HG02798 (cell line): ENCODE results near the gene HS3ST4.
"Not testable (repeated sequence)": the region's sequence is repeated elsewhere in the genome, so short reads cannot be mapped to it uniquely, and the experiment has no call there.

ENCODE experiments used
- ATAC-seq: cut with Tn5 transposase; IDR thresholded peaks from one replicate; pipeline ENCODE4 v1.9.1; 2021; ENCODE audit warnings: mild to moderate bottlenecking; ENCODE audit not compliant: unreplicated experiment, poor library complexity

Gene HS3ST4

DNA sequence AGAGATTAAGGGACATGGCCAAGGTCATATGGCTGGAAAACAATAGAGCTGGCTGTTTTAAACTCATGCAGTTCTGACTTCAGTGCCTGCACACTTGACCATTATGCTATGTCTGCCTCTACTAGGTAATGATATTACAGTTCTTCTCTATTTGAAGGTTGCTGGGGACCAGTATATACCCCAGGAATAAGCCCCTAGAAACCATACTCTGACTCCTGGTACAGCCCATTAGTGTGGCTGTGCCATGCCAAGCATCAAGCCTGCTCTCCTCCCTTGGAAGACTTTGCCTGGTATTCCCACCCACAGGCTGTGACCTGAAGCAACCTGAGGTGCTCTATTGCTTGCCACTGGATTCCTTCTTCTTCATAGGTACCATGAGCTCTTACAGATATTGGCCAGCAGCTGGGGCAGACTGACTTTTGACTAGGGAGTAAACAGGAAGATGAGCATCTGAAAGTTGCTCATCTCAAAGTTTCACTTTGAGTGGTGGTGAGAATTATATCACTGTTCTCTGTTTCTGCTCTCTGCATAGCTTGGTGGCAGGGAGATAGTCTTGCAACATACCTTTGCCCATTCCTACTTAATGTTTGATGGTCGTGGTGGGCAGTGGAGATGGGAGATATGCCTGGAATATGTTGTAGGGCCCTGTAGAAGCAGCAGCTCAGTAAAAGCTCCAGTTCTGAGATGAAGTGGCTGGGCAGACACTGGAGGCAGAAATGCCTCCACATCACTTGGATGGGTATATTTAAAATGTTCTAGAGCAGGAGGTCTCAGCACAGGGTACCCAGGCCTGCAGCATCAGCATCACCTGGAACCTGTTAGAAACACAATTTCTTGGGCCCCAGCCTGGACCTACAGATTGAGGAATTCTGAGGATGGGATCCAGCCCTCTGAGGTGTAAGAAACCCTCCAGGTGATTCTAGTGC is 274.7 kb downstream of the HS3ST4 start:
- peak; percentile 70 for ATAC-seq

DNA sequence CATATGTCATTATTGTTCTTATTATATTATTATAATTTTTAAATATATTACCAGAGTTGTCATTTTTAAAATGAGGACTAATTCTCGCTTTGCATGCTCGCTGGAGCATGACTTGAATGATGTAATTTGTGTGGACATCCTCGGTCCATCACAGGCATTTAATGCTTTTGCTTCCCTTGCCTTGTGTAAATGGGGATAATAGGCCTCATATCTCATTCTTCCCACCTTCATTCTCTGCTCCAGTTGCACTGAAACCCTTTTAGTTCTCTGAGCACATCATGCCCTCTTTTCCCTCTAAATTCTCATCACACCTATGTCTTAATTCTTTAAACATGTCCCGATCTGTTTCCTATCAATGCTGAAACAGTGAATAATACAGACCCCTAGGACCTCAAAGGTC is 285.4 kb downstream of the HS3ST4 start:
- no peak for ATAC-seq

DNA sequence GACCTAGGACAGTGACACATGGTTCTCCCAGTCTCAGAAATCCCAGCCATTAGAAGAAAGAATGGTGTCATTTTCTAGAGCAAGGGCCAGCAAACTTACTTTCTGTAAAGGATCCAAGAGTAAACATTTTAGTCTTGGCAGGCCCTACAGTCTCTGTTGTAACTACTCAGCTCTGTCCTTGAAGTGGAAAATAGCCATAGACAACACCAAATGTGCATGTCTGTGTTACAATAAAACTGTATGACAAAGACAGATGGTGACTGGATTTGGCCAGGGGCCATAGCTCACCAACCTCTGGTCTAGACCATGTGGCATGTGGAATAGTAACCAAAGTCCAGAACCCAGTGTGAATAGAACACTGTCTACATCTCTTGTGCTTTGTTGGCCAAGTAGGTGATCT is 286.5 kb downstream of the HS3ST4 start:
- no peak for ATAC-seq

DNA sequence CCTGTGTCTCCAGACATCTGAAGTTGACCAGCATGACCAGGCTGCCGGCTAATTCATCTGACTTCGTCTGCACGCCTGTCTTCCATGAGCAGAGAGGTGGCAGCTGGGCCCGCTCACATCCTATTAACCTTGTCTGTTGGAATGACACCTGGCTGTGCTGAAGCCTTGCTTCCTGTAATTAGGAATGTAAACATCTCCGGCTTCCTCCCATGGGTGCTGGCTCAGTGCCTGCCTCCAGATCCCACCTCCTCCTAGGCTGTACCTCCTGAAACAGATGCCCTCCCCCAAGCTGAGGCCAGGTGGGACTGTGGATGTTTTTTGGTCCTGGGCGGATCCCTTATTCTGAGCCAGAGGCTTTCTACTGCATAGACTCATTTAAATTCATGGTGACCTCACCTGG is 296.3 kb downstream of the HS3ST4 start:
- no peak for ATAC-seq

DNA sequence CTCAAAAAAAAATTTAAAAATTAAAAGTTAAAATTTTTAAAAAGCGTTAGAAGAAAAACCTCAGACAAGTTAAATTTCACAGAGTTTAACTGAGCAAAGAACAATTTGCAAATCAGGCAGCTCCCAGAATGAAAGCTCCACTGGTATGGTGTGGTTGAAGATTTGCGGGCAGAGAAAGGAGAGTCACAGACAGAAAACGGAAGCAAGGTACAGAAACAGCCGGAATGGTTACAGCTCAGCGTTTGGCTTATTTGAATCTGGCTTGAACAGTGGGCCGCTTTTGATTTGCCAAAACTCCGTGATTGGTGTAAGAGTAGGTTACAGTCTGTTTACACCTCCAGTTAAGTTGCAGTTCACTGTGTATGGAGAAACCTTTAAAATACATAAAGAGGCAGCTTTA is 297.1 kb downstream of the HS3ST4 start:
- no peak for ATAC-seq

DNA sequence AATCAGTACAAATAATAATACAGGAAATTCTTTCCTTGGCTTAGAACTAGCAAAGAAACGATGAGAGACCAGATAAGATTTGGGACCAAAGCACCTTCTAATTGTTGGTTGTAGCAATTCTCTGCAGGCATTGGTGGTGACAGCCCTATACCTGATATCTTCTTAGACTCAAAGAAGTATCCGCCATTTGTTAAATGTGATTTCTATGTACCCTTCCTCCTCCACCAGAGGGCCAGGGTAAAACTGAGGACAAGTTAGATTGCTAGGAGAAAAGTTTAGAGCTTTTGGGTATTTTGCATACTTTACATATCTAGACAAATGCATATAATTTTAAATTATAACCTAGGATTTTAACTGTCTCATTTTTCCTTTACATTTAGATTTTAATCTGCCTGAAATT is 304.3 kb downstream of the HS3ST4 start:
- no peak for ATAC-seq

DNA sequence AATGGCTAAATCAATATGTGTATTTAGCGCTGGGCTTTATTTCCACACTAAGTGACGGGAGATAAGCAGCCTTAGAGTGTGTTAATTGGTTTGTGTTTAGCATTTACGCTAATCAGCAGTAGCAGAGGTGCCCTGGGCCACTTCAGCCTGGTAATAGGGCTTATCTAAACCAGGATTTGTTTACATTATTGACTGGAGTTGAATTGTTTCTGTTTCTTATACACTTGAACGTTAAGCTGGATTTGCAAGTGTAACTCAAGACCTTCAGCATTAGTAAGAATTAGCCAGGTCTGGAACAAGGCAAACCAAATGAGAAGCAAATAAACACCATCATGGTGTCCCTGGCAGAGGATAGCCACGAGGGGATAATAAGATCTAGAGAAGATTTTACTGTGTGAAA is 313.6 kb downstream of the HS3ST4 start:
- no peak for ATAC-seq

DNA sequence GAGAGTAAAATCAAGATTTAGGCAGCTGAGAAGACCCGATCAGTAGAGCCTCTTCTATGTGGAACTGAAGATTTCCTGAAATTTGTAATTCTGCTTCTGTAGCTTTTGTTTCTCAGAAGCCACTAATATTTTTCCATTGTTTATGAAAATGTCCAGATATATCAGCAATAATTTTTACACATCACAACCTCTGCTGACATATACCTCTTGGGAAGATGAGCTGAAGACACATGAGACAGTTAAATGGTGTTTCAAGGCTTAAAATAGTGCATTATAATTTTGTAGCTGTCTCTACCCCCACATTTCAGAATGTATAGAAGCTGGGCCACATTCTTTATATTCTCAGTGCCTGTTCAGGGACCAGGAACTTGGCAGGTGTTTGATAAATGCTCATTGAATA is 320.6 kb downstream of the HS3ST4 start:
- no peak for ATAC-seq

DNA sequence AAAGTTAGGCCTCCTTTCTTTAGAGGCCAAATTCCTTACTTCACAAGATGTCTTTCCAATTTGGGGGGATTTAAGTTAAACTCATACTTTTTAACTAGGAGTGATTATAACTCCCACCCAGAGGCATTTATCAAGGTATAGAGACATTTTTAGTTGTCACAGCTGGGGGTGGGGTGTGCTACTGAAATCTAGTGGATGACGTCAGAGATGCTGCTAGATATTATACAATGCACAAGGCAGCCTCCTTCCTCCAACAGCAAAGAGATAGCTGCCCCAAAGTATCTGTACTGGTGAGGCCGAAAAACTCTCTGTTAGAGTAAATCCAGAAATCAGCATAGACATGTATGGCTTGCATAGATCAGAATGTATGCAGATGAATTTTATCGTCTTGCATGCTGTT is 324.0 kb downstream of the HS3ST4 start:
- no peak for ATAC-seq

DNA sequence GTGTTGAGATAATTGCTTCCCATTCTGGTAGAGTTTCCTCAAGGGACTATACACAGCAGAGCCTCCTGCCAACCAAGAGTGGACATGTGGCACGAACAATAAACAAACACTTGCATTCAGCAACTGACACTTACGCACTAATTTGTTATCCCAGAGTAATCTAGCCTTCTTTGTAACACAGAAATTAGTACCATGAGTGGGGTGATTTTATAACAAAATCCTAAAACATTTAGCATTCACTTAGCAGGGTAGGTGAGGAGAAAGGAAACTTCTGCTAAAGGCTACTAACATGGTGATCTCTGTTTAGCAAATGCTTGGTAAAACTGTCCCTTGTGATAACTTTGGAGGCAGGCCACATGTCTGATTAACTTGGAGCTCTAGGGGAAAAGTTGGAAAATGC is 325.2 kb downstream of the HS3ST4 start:
- ATAC-seq = no peak

DNA sequence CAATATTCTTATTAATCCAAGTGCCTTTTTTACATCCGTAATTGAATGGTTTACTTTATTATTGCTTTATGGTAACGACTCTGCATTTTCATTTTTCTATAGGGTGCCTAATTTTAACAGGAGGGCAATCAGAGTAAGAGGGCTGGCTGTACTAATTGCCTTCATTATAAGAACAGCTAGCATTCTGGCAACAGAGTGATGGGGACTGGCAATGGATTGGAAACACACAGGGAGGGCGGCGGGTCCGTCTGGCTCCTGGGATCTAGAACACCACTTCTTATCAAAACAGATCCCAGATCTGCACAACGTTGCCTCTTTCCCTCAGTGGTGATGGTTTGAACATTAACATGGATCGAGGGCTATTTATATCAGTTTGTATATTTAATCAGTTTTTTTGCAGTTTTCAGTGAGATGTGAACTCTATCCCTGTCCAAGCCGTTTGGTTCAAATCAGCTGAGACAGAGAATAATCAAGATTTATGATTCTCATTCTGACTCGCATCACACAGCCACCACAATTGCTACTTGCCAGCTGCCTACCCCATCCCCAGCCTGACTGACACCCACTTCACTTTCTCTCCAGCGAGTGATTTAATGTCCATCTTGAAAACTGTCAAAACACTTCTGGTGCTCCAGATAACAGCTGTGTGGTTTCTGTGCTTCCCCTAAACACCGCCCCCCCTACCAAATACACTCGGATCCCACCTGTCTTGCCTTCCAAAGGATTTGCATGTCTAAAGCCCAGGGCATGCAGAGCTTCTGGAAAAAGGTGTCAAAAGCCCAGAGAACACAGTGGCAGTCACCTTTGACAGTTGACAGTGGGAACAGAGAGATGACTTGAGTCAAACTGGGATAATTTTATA is 327.9 kb downstream of the HS3ST4 start:
- no peak for ATAC-seq

DNA sequence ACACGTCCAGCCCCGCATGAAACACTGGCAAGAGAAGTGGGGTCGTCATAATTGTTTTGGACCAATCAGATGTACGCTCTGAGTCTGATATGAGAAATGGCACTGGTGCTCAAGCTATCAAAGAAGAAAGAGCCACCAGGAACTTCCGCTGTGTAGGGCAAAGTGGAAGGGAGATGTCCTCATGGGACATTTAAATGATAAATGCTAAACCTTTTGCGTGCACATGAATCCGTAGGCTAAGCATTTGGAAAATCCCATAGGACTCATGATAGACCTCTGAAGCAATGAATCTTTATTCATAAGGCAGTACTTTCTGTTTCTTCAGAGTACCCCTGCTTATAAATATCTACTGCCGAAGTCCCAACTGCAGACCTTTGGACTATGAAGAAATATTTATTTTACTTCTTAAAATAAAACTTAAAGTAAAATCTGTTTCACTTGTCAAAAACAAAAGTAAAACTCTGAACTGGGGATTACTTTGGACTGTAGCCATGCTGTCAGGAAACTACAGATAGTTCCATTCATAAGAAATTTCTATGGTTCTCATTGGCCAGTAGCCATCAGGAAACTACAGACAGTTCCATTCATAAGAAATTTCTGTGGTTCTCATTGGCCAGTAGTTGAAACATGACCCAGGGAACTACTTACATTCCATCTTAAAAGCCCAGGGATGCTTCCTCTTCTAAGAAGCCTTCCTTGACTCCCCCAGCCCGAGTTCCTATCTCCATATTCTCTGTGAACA is 335.1 kb downstream of the HS3ST4 start:
- no peak for ATAC-seq

DNA sequence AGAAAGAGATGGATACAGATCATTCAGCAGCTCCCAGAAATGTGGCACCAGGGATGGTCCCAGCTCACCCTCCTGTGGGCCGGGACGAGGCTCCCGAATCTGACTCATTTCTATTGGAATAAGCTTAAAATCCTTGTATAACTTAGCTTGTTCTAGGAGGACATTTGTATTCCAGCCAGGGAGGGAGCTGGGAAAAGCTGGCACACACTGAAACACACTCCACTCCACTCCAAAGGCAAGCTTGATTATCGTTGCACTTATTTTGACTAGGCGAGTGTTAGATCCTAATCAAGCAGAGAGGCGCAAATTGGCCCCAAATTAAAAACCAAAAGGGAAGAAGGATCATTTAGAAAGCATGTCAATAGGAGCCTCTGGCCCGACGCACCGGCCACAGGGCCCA is 339.5 kb downstream of the HS3ST4 start:
- no peak for ATAC-seq

DNA sequence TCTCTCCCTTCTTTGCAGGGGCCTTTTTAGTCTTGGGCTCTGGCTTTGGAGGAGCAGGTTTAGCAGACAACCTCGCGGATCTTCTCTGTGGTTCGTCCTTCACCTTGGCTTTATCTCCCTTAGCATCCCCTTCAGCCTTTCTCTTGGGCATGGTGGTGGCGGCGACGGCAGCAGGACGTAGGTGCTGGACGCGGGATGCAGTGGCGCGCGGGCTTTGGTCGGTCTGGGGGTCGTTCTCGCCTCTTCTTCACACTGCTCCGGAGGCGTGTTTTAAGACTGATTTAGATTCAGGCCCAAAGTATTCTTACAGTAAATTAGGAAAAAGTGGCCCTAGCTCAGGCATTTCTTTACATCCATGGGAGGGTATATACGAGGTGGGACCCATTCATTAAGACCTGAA is 340.9 kb downstream of the HS3ST4 start:
- not testable (repeated sequence) for ATAC-seq

DNA sequence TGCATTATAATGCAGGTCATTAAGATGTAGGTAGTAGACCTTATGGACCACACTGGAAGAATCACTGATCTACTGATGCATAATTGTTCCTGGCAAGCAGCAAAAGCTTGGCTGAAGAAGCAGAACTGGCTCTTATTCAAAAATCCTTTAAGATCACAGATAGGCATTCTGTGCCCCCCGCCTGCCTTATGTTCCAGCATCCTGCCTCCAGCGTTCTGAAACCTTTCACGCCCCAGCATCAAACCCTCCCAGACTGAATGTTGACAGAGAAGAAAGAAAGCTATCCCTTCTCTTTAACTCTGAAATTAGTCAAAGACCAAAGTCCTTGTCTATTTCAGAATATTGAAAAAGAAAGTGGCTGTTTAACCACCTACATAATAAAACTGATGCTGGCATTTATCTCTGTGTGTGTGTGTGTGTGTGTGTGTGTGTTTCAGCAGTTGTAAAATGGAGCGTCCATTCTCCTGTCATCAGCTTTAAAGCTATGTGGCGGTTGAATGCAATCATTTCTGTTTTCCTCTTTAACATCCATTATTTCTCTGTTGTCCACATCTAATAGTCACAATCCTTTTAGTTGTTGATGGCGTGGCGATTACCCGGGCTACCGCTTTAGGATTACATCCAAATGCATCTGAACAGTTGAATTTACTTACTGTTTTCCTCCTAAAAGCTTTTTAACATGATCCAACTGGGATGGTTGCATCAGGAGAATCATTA is 350.4 kb downstream of the HS3ST4 start:
- no peak for ATAC-seq

DNA sequence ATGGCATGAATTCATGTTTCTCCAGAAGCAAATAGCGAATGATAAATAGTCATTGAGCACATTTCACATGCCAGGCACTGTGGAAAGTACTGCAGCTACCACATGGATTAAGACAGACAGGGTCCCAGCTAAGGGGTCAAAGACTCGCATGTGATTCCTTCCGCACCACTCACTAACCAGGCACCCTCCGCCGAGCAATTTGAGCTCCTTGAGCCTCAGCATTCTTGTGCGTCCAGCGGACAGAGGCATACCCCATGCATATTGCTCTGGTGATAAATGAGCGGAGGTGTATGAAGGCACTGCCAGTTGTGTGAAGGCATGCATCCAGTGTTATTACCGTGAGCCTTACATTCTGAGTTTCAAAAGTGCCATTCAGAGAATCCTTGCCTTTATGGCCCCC is 358.7 kb downstream of the HS3ST4 start:
- no peak for ATAC-seq

DNA sequence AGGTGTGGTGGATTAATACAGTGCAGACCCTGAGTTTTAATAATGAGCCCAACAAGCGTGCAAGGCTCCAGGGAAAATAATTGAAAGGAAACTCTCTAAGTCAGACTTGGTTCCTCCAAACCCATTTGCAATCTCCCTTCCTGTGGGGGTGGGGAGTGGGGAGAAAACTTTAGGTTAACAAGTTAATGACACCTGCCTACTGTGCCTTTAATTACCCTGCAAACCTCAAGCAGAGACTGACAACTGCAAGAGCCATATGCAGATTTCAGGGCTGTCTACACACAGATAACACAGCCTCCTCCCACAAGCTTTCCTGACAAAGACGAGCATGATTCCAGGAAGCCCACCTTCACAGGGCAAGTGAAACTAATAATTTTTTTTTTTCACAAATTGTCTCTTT is 359.3 kb downstream of the HS3ST4 start:
- no peak for ATAC-seq

DNA sequence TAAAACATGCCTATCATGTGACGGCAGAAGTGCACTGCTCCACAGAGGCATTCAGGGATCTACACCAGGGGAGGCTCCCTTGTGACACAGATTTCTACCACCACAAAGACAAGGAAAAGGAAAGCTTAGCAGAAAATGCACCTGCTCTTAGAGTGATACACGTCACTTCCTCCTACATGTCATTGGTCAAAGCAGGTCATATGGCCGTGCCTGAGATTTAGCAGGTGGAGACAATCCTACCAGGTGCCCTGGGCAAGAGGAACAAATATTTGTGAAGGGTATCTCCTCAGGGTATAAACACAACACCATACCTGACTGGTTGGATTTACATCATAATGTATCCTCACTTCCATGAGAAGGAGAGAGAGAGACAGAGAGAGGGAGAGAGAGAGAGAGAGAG is 362.1 kb downstream of the HS3ST4 start:
- no peak for ATAC-seq

DNA sequence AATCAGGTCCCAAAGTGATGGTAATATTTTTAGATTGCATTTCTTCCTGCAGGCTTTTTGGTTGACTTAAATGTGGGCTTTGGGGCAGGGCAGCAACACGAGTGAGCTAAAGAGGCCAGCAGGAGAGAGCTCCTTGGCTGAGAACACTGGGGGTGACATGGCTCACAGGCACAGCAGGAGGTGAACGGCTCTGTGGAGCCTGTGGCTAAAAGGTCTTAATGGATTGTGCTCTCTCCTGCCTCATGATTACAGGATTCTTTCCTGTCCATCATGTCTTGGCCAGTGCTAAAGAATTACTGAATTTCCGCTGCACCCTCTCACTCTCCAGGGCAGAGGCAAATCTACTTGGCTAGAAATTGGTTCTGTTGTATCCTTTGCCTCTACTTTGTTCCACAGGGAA is 366.6 kb downstream of the HS3ST4 start:
- no peak for ATAC-seq
